HEK293T (cell line): ENCODE measurements around the gene NUDT5.

Source experiments
- CTCF ChIA-PET: fragments of 350-600 bp; formaldehyde crosslinking; extraction: SDS; loops from one replicate; lab custom pipeline; 2021; ENCODE audit warnings: antibody characterized with exemption, inconsistent platforms; lab: Yijun Ruan, JAX
- POLR2A ChIA-PET: fragments of 350-600 bp; formaldehyde crosslinking; extraction: SDS; loops from one replicate; lab custom pipeline; 2020; ENCODE audit warnings: antibody characterized with exemption, inconsistent platforms; lab: Yijun Ruan, JAX
- DNase-seq: peaks from one replicate; pipeline ENCODE4 v3.0.0; 2012; ENCODE audit warnings: mixed read lengths; ENCODE audit errors: extremely low spot score
- ARNT ChIP-seq: fragments of 450-650 bp; IDR thresholded peaks from 2 replicates; pipeline ENCODE4 v1.6.1; 2017; ENCODE audit warnings: mild to moderate bottlenecking
- BHLHE40 ChIP-seq: fragments of 450-650 bp; IDR thresholded peaks from 2 replicates; pipeline ENCODE4 v1.6.1; 2016; ENCODE audit warnings: mild to moderate bottlenecking, moderate library complexity, borderline replicate concordance
- CTBP1 ChIP-seq: fragments of 450-650 bp; IDR thresholded peaks from 2 replicates; pipeline ENCODE4 v1.6.1; 2016; ENCODE audit warnings: borderline replicate concordance
- ELF4 ChIP-seq: fragments of 450-650 bp; IDR thresholded peaks from 2 replicates; pipeline ENCODE4 v1.6.1; 2017; ENCODE audit warnings: antibody characterized with exemption
- FOXA1 ChIP-seq: fragments of 450-650 bp; IDR thresholded peaks from 2 replicates; pipeline ENCODE4 v1.6.1; 2016; ENCODE audit warnings: mild to moderate bottlenecking
- FOXK2 ChIP-seq: fragments of 450-650 bp; IDR thresholded peaks from 2 replicates; pipeline ENCODE4 v1.6.1; 2016; ENCODE audit warnings: mild to moderate bottlenecking
- FOXM1 ChIP-seq: fragments of 450-650 bp; IDR thresholded peaks from 2 replicates; pipeline ENCODE4 v1.6.1; 2017; ENCODE audit warnings: mild to moderate bottlenecking, borderline replicate concordance
- HDGF ChIP-seq: fragments of 450-650 bp; IDR thresholded peaks from 2 replicates; pipeline ENCODE4 v1.6.1; 2017; ENCODE audit warnings: antibody characterized with exemption, borderline replicate concordance
- L3MBTL2 ChIP-seq: fragments of 450-650 bp; conservative IDR thresholded peaks from 2 replicates; pipeline ENCODE4 v1.6.1; 2016; ENCODE audit warnings: mild to moderate bottlenecking
- LEF1 ChIP-seq: fragments of 450-650 bp; IDR thresholded peaks from 2 replicates; pipeline ENCODE4 v1.6.1; 2017; ENCODE audit warnings: mild to moderate bottlenecking, borderline replicate concordance
- PKNOX1 ChIP-seq: fragments of 450-650 bp; IDR thresholded peaks from 2 replicates; pipeline ENCODE4 v1.6.1; 2016
- SP1 ChIP-seq: fragments of 450-650 bp; IDR thresholded peaks from 2 replicates; pipeline ENCODE4 v1.6.1; 2017
- SUZ12 ChIP-seq: fragments of 450-650 bp; IDR thresholded peaks from 2 replicates; pipeline ENCODE4 v1.6.1; 2016; ENCODE audit warnings: mild to moderate bottlenecking
- TARDBP ChIP-seq: fragments of 450-650 bp; IDR thresholded peaks from 2 replicates; pipeline ENCODE4 v1.6.1; 2016
- ZNF384 ChIP-seq: fragments of 450-650 bp; IDR thresholded peaks from 2 replicates; pipeline ENCODE4 v1.6.1; 2016

The NUDT5 gene

GRCh38 chr10:12221323-12222298 lies 25.9 kb upstream of the NUDT5 start:
- TF ChIP-seq CTBP1, result no peak
- no peak for TF ChIP-seq SUZ12
- no peak for TF ChIP-seq ARNT
- TF ChIP-seq PKNOX1, result no peak
- no peak for TF ChIP-seq ELF4
- no peak for TF ChIP-seq SP1
- no peak for TF ChIP-seq LEF1
- TF ChIP-seq FOXM1, result no peak
- POLR2A ChIA-PET, result no interaction called here
- no peak for DNase-seq
- CTCF ChIA-PET, result no interaction called here

- ChIA-PET POLR2A (no interaction called here), CTCF (no interaction called here)
- TF ChIP-seq LEF1 (no peak), FOXM1 (no peak), BHLHE40 (no peak), FOXA1 (no peak), SUZ12 (no peak), FOXK2 (no peak), L3MBTL2 (no peak), ELF4 (no peak), CTBP1 (no peak), PKNOX1 (no peak), SP1 (no peak)
- no peak for DNase-seq
Observed at GRCh38 chr10:12218991-12219390, 23.3 kb upstream of the NUDT5 start.

GRCh38 chr10:12214763-12215218 lies 19.1 kb upstream of the NUDT5 start:
- CTCF ChIA-PET, result interaction anchor here (0.6 to 1.8 kb wide), 8 partner anchors 11 to 471 kb away, joined by 3 to 5 read pairs (median 3); no protein-coding TSS in a partner anchor
- POLR2A ChIA-PET, result interaction anchor here (2.4 kb wide), 1 partner anchor 19 kb away, joined by 6 read pairs; the partner anchor contains the start of genes CDC123 and NUDT5
- DNase-seq, result peak; percentile 20
- TF ChIP-seq TARDBP, result no peak
- TF ChIP-seq ZNF384, result peak; percentile 80

GRCh38 chr10:12214093-12214492 lies 18.4 kb upstream of the NUDT5 start:
- no peak for DNase-seq
- CTCF ChIA-PET, result interaction anchor here (0.7 to 1.5 kb wide), 4 partner anchors 8 to 186 kb away, joined by 3 to 5 read pairs (median 4); no protein-coding TSS in a partner anchor
- POLR2A ChIA-PET, result no interaction called here
- TF ChIP-seq ZNF384 (no peak), LEF1 (no peak), L3MBTL2 (no peak), CTBP1 (no peak), HDGF (no peak), FOXA1 (no peak), FOXM1 (no peak), ELF4 (no peak), SUZ12 (no peak), BHLHE40 (no peak), PKNOX1 (no peak), SP1 (no peak)

GRCh38 chr10:12213621-12214020 lies 17.9 kb upstream of the NUDT5 start:
- TF ChIP-seq L3MBTL2 (no peak), BHLHE40 (no peak), LEF1 (no peak), ZNF384 (no peak)
- no peak for DNase-seq
- ChIA-PET POLR2A (interaction anchor here (1.1 kb wide), 1 partner anchor 18 kb away, joined by 3 read pairs; the partner anchor contains the start of genes CDC123 and NUDT5), CTCF (interaction anchor here (0.7 to 1.2 kb wide), 2 partner anchors 8 to 11 kb away, joined by 3 read pairs; no protein-coding TSS in a partner anchor)

- TF ChIP-seq FOXK2, result no peak
- TF ChIP-seq L3MBTL2, result no peak
- no peak for TF ChIP-seq HDGF
- TF ChIP-seq ZNF384, result no peak
- no peak for TF ChIP-seq PKNOX1
- TF ChIP-seq SP1, result no peak
- ChIA-PET POLR2A (no interaction called here), CTCF (interaction anchor here (1.0 kb wide), 1 partner anchor 498 kb away, joined by 3 read pairs; no protein-coding TSS in a partner anchor)
- DNase-seq, result no peak
Observed at GRCh38 chr10:12212454-12212853, 16.8 kb upstream of the NUDT5 start.
